GM12892 (cell line): ENCODE results near the gene DEFB131A.
"Not testable (repeated sequence)": the region's sequence is repeated elsewhere in the genome, so short reads cannot be mapped to it uniquely, and the experiment has no call there.

ENCODE experiments used
- POLR2A ChIP-seq: IDR thresholded peaks from 2 replicates; pipeline ENCODE4 v1.6.1; 2011; ENCODE audit warnings: low read depth, low read length, control low read depth
- TAF1 ChIP-seq: IDR thresholded peaks from 2 replicates; pipeline ENCODE4 v1.6.1; 2011; ENCODE audit warnings: low read depth, mild to moderate bottlenecking, control low read depth, low read length, borderline replicate concordance

DNA sequence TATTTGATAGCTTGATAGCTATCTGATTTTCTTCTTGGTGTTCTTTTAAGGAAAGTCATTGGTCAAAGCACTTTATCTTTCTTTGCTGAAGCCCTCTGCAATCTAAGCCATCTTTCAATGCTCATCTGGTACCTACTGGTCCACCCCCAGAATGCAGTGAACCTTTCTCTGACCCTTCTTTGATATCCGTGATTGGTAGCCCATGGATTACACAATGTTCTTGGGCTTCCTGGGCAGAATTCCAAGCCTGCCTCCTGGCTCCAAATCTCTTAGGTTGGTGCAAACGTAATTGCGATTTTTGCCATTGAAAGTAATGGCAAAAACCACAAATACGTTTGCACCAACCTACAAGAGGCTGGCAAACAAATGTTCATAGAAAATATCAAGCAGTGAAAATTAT is 1.9 kb upstream of the DEFB131A start:
- TF ChIP-seq POLR2A, TAF1: not testable (repeated sequence)
